Endothelial cell of umbilical vein (primary cell): Measurements from ENCODE around the gene NXPH1. TPM values are rescaled to one million over a fixed set of nuclear protein-coding genes. Genes with fewer than 3 reads are reported as not detected.

Source experiments
- BruUV-seq: library from RNA; stranded (reverse); fragments of 400-500 nt; replicated peaks from 2 replicates; lab custom pipeline; 2021; lab: Mats Ljungman, UMichigan
- CTCF ChIA-PET: fragments of 300-600, 350-600 bp; sonication (Branson Sonifier 250); formaldehyde crosslinking; loops from one replicate; lab custom pipeline; 2021; ENCODE audit warnings: antibody characterized with exemption, inconsistent platforms; lab: Charles Lee
- POLR2A ChIA-PET: fragments of 300-600, 350-600 bp; sonication (Branson Sonifier 250); formaldehyde crosslinking; loops from one replicate; lab custom pipeline; 2021; ENCODE audit warnings: antibody characterized with exemption, inconsistent platforms; lab: Charles Lee
- DNase-seq: peaks from one replicate; pipeline ENCODE4 v3.0.0-alpha.2; 2011; ENCODE audit warnings: low read depth, low spot score
- FAIRE-seq: peaks from 2 replicates; lab custom pipeline; 2011; peaks lifted over from hg19 to GRCh38; lab: Jason Lieb, UNC
- H2AFZ ChIP-seq: 2 replicates; pipeline ENCODE4 v1.6.0; 2012; ENCODE audit warnings: low read depth, low read length, control low read depth, inconsistent platforms
- H3K27ac ChIP-seq: 2 replicates; pipeline ENCODE4 v1.5.1; 2011; ENCODE audit warnings: low read depth, mild to moderate bottlenecking, control low read depth, low read length, moderate library complexity; ENCODE audit not compliant: insufficient read depth
- H3K27me3 ChIP-seq, 2 experiments: 2 replicates each; pipeline versions ENCODE4 v1.6.0 to v1.6.1; 2011; ENCODE audit warnings: low read length in 2 of 2, mixed read lengths in 1 of 2; ENCODE audit not compliant: control insufficient read depth in 2 of 2, insufficient read depth in 2 of 2
- H3K36me3 ChIP-seq, 2 experiments: 2 replicates in 1 of 2; 3 replicates in 1 of 2; pipeline ENCODE4 v1.5.1; 2011; ENCODE audit warnings: low read length in 2 of 2, mild to moderate bottlenecking in 1 of 2, moderate library complexity in 1 of 2; ENCODE audit not compliant: control insufficient read depth in 2 of 2, insufficient read depth in 2 of 2; ENCODE audit errors: extremely low read depth in 1 of 2
- H3K4me1 ChIP-seq: 3 replicates; pipeline ENCODE4 v1.5.1; 2011; ENCODE audit warnings: mild to moderate bottlenecking, low read length; ENCODE audit not compliant: control insufficient read depth, insufficient read depth; ENCODE audit errors: extremely low read depth
- H3K4me2 ChIP-seq: 2 replicates; pipeline ENCODE4 v1.6.1; 2011; ENCODE audit warnings: low read length, control low read depth, mixed read lengths; ENCODE audit not compliant: insufficient read depth
- H3K4me3 ChIP-seq, 3 experiments: fragments of 200-600 bp in 1 of 3; sonication (generic), shearing (Covaris generic) in 1 of 3; replicated peaks in 1 of 3; 2 replicates each; pipeline ENCODE4 v1.5.1; 2011 to 2016; ENCODE audit warnings: control low read depth in 3 of 3, low read length in 3 of 3, mild to moderate bottlenecking in 2 of 3, inconsistent platforms in 1 of 3, low read depth in 1 of 3, moderate library complexity in 1 of 3; ENCODE audit not compliant: insufficient read depth in 1 of 3
- H3K79me2 ChIP-seq: 2 replicates; pipeline ENCODE4 v1.6.0; 2012; ENCODE audit warnings: low read length, inconsistent platforms; ENCODE audit not compliant: control insufficient read depth, insufficient read depth
- H3K9ac ChIP-seq: replicated peaks from 2 replicates; pipeline ENCODE3; 2011; ENCODE audit warnings: low read length, control low read depth; ENCODE audit not compliant: insufficient read depth; ENCODE audit errors: extremely low read depth
- H3K9me1 ChIP-seq: replicated peaks from 3 replicates; pipeline ENCODE4 v1.6.0; 2011; ENCODE audit warnings: mild to moderate bottlenecking, low read length; ENCODE audit not compliant: control insufficient read depth, insufficient read depth; ENCODE audit errors: extremely low read depth
- H3K9me3 ChIP-seq: replicated peaks from 2 replicates; pipeline ENCODE4 v1.5.1; 2012; ENCODE audit warnings: low read length, inconsistent platforms; ENCODE audit not compliant: control insufficient read depth, insufficient read depth
- H4K20me1 ChIP-seq: replicated peaks from 2 replicates; pipeline ENCODE3; 2011; ENCODE audit warnings: mild to moderate bottlenecking, low read length; ENCODE audit not compliant: control insufficient read depth, insufficient read depth; ENCODE audit errors: extremely low read depth
- CTCF ChIP-seq, 2 donors: IDR thresholded peaks; 1 replicate in 1 of 2; 2 replicates in 1 of 2; pipeline ENCODE4 v1.5.1; 2011; ENCODE audit warnings: low read length in 2 of 2, mild to moderate bottlenecking in 2 of 2, moderate library complexity in 2 of 2, control low read depth in 1 of 2, inconsistent platforms in 1 of 2, low read depth in 1 of 2; ENCODE audit not compliant: insufficient read depth in 1 of 2; ENCODE audit errors: extremely low read depth in 1 of 2
- EZH2 ChIP-seq: IDR thresholded peaks from 2 replicates; pipeline ENCODE4 v1.6.1; 2012; ENCODE audit warnings: borderline replicate concordance, low read depth, mild to moderate bottlenecking, moderate library complexity, low read length, inconsistent platforms; ENCODE audit not compliant: severe bottlenecking
- FOS ChIP-seq: IDR thresholded peaks from 2 replicates; pipeline ENCODE4 v1.6.1; 2011; ENCODE audit warnings: mild to moderate bottlenecking, low read length, moderate library complexity, borderline replicate concordance; ENCODE audit not compliant: insufficient read depth
- GATA2 ChIP-seq: IDR thresholded peaks from 2 replicates; pipeline ENCODE4 v1.7.0; 2011; ENCODE audit warnings: low read depth, mild to moderate bottlenecking, moderate library complexity, mixed read lengths, low read length; ENCODE audit not compliant: insufficient read length, insufficient read depth
- JUN ChIP-seq: IDR thresholded peaks from 2 replicates; pipeline ENCODE4 v1.6.1; 2011; ENCODE audit warnings: borderline replicate concordance, low read depth; ENCODE audit not compliant: insufficient read length, insufficient read depth
- MAX ChIP-seq: IDR thresholded peaks from 2 replicates; pipeline ENCODE4 v1.6.1; 2011; ENCODE audit not compliant: insufficient read depth, insufficient read length
- MYC ChIP-seq: IDR thresholded peaks from one replicate; pipeline ENCODE4 v1.6.1; 2011; ENCODE audit warnings: mild to moderate bottlenecking, low read depth, low read length
- POLR2A ChIP-seq: IDR thresholded peaks from 2 replicates; pipeline ENCODE4 v1.6.1; 2012; ENCODE audit warnings: low read depth, mild to moderate bottlenecking, control low read depth, low read length
- POLR2AphosphoS5 ChIP-seq: IDR thresholded peaks from 2 replicates; pipeline ENCODE4 v1.6.1; 2012; ENCODE audit warnings: low read depth, mild to moderate bottlenecking, control low read depth, low read length, moderate library complexity; ENCODE audit not compliant: insufficient read depth
- dilution Hi-C: fragments of 300-500 bp; cut with MboI; formaldehyde crosslinking; loops from one replicate; pipeline ENCODE4 v1.15.0; 2019; ENCODE audit warnings: low sequenced_read_pairs; ENCODE audit not compliant: extremely low pct_ligation_motif_present
- intact Hi-C: fragments of 100-400 bp; cut with micrococcal nuclease; formaldehyde crosslinking; loops from one replicate; pipeline ENCODE4 v1.10.0; 2022
- polyA plus RNA-seq, 4 experiments: library from polyadenylated mRNA; depleted of rRNA in 3 of 4; stranded (reverse) in 3 of 4; unstranded in 1 of 4; fragments of >200 nt; gene quantifications; 2 replicates each; pipeline versions ENCODE4 v1.2.1 to v1.2.3, GENCODE V29; 2011 to 2012; ENCODE audit warnings: missing spikeins in 1 of 4
- total RNA-seq: library from RNA; stranded (reverse); gene quantifications from 2 replicates; pipeline ENCODE4 v1.2.3, GENCODE V29; 2021

The NXPH1 gene
- total and polyA plus RNA-seq, 2 donors (not counting 3 experiments of a cell fraction or from before 2014, with no cell fraction given) = not detected

DNA sequence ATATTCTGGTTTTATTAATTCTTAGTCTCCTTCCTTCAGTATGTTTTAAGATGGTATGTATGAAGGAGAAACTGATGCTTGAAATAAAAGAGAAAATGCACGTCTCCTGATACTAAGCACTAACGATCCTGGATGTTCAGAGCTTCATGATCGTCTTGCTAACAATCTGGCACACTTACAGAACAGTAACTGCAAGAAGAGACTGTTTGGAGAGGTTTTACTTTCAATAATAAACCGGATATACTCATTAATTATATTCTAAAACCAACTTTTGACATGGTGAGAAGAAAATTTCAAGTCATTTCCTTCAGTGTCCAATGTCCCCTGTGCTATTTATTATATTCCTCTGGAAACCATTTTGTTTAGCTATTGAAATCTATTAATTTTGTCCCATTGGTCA lies 251.0 kb downstream of the NXPH1 start:
- FAIRE-seq = no peak
- no peaks in the 10 kb centered on the region for H3K27me3 ChIP-seq
- no peaks in the 10 kb centered on the region for H3K9me1 ChIP-seq
- no peaks in the 10 kb centered on the region for H3K79me2 ChIP-seq
- no TSS peak for BruUV-seq
- DNase-seq = no peak
- no peak overlapping the region for H3K27ac ChIP-seq
- H3K9ac ChIP-seq = no peak overlapping the region
- POLR2A ChIA-PET = no interaction called here
- no peak overlapping the region for H3K4me3 ChIP-seq
- dilution Hi-C loops (no loop called here), intact Hi-C loops (no loop called here)
- H2AFZ ChIP-seq = no peak overlapping the region
- TF ChIP-seq POLR2A (no peak), MYC (no peak), FOS (no peak), POLR2AphosphoS5 (no peak), CTCF (IDR thresholded peaks at IDR 0.05; ENCODE audit: extremely low read depth in 1 of 2, insufficient read depth in 1 of 2, low read depth in 1 of 2, low read length in 2 of 2) (no peak), JUN (no peak), GATA2 (no peak), MAX (no peak), EZH2 (no peak)
- H3K4me1 ChIP-seq = no peaks in the 10 kb centered on the region
- H3K36me3 ChIP-seq = no peaks in the 10 kb centered on the region
- peaks cover 5% of the 10 kb centered on the region for H3K9me3 ChIP-seq
- CTCF ChIA-PET = no interaction called here
- no peak overlapping the region for H3K4me2 ChIP-seq
- H4K20me1 ChIP-seq = no peaks in the 10 kb centered on the region
